ENCODE measurements around the gene ISCU.

DNA sequence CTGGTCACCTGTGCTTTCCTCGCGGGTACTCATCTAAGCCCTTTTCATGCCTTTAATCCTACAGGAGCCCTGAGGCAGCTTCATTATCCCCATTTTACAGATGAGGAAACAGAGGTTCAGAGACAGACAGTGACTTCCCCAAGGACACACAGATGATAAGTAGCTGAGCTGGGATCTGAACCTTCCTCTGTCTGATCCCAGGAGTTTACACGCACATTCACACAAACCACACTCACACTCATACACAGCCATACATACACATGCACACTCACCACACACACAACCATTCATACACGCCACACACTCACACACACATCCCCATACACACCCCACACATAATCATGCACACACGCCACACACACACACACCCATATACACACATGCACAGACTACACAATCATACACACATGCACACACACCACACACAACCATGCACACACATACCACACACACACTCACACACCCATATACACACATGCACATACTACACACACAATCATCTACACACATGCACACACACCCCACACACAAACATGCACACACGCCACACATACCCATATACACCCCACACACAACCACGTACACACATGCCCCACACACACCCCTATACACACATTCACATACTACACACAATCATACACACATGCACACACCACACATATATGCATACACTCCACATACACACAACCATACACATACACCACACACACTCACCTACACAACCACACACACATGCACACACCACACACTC, 32.7 kb downstream of the ISCU start:
- no peak for TF ChIP-seq CTCF (IDR thresholded peaks at IDR 0.05; ENCODE audit: low read depth, low read length)
- TF ChIP-seq POLR2A (IDR thresholded peaks at IDR 0.05; ENCODE audit: extremely low read depth, insufficient read length), result no peak
